GM19397 (cell line): Measurements from ENCODE around the gene GDPD3.

Experiments
- ATAC-seq: cut with Tn5 transposase; IDR thresholded peaks from one replicate; pipeline ENCODE4 v1.9.1; 2021; ENCODE audit warnings: mild to moderate bottlenecking, moderate library complexity; ENCODE audit not compliant: unreplicated experiment

Gene GDPD3

DNA sequence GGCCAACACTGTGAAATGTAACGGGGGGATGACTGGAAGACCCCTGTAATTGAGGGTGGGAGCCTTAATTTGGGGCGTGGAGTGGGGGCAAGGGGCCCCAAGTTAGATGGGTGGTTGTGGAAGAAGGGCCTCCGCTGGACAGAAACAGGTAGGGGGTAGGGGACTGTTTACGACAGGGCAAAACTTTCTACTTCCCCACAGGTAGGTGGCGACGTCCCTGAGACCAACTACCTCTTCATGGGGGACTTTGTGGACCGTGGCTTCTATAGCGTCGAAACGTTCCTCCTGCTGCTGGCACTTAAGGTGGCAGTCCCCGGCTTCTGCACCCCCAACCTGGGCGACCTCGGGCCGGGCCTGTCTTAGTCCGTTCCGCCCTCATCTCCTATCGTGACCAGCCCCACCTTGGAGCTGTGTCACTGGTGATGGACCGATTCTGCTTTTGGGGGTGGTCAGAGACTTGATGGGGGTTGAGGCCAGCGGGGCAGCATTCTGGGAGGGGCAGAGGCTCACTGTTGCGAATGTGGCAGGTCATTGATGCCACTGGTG, 30.7 kb downstream of the GDPD3 start:
- ATAC-seq, result no peak

- no peak for ATAC-seq
Observed at GRCh38 chr16:30079480-30079879, 33.9 kb downstream of the GDPD3 start.

GRCh38 chr16:30078744-30079143, 34.6 kb downstream of the GDPD3 start:
- no peak for ATAC-seq

- ATAC-seq, result no peak
Observed at GRCh38 chr16:30077656-30078055, 35.7 kb downstream of the GDPD3 start.

GRCh38 chr16:30076276-30076791, 37.0 kb downstream of the GDPD3 start:
- ATAC-seq, result peak; percentile 33

DNA sequence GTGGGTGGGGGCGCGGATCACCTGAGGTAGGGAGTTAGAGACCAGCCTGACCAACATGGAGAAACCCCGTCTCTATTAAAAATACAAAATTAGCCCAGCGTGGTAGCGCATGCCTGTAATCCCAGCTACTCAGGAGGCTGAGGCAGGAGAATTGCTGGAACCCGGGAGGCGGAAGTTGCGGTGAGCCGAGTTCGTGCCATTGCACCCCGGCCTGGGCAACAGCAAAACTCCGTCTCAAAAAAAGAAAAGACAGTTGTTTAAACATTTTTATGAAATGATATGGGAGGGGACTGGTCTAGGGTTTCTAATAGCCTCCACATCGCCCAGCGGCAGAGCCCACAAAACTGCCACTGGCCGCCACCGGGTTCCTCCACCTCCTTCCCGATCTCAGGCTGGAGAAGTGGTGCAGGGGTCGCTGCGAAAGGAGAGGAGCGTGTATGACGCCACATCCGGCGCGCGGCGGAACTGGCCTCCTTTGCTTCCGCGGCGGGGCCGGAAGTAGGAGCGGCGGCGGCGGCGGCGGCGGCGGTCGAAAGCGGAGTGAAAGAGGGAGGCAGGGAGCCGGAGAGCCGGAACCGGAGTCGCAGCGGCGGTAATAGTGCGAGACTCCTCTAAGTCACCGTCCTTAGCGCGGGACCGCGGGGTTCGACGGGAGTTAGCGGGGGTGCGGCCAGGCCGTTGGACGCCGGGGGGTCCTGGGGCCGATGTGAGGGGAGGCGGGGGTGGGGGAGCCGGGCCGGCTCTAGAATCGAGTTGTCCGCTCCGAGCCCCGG, 37.6 kb downstream of the GDPD3 start, which contains the start of gene PPP4C:
Gene PPP4C, plus strand, starts transcription at position 492 of the 773 bp plus-strand sequence. CDS start 384 bp downstream, outside the sequence.
- ATAC-seq, result peak; percentile 82

DNA sequence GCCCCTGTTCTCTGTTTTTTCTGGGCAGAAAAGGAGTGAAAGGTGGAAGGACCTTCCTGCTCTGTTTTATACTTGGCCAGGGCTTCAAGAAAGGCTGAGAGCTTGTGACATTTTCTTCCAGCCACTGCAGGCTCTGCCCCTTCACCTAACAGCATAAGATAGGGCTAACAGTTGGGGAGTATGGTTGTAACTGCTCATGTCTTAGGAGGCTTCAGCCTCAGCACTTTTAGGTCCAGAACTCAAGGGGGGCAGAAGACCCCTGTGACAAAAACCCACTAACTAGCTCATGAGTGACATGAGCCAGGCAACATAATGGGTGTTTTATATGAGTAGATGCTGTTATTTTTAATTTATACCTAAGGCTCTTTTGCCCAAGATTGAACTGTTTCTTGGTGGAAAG, 42.8 kb downstream of the GDPD3 start:
- no peak for ATAC-seq

DNA sequence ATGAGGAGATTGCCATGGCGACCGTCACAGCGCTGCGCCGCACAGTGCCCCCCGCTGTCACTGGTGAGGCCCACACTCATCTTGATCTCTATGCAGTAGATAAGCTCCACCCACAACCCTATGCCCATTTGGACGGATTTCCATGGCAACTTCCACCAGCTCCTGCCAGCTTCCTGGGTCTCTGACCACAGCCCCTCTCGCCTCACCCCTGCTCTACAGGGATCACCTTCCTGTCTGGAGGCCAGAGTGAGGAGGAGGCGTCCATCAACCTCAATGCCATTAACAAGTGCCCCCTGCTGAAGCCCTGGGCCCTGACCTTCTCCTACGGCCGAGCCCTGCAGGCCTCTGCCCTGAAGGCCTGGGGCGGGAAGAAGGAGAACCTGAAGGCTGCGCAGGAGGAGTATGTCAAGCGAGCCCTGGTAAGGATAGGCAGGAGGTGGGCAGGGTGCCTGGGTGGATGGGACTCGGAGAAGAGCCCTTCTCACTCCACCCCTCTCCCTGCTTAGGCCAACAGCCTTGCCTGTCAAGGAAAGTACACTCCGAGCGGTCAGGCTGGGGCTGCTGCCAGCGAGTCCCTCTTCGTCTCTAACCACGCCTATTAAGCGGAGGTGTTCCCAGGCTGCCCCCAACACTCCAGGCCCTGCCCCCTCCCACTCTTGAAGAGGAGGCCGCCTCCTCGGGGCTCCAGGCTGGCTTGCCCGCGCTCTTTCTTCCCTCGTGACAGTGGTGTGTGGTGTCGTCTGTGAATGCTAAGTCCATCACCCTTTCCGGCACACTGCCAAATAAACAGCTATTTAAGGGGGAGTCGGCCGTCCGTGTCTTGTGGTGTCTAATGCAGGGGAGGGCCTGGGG, 43.5 kb downstream of the GDPD3 start:
- no peak for ATAC-seq

GRCh38 chr16:30068750-30069610, 44.4 kb downstream of the GDPD3 start:
- ATAC-seq, result no peak

GRCh38 chr16:30068333-30068732, 45.0 kb downstream of the GDPD3 start:
- ATAC-seq, result no peak

DNA sequence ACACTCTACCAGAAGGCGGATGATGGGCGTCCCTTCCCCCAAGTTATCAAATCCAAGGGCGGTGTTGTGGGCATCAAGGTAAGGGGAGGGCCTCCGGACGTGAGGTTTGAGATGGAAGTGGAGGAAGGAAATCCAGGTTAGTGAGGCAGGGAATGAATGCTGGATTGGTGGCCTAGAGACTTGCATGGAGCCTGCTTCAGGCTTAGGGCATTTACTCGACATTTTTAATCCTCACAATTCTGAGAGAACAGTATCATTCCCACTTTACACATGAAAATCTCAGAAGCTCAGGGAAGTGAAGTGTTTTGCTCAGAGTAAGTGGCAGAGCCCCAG, 45.8 kb downstream of the GDPD3 start:
- ATAC-seq, result no peak

- ATAC-seq, result no peak
Observed at GRCh38 chr16:30066761-30067583, 46.4 kb downstream of the GDPD3 start.

GRCh38 chr16:30065943-30066760, 47.2 kb downstream of the GDPD3 start:
- peak; percentile 1 for ATAC-seq

- peak; percentile 77 for ATAC-seq
Observed at GRCh38 chr16:30065102-30065942, 48.0 kb downstream of the GDPD3 start, which contains the start of gene ALDOA. TSS of gene ALDOA (plus strand) at chr16:30065760. CDS start at chr16:30066898, 1,138 bp downstream.

DNA sequence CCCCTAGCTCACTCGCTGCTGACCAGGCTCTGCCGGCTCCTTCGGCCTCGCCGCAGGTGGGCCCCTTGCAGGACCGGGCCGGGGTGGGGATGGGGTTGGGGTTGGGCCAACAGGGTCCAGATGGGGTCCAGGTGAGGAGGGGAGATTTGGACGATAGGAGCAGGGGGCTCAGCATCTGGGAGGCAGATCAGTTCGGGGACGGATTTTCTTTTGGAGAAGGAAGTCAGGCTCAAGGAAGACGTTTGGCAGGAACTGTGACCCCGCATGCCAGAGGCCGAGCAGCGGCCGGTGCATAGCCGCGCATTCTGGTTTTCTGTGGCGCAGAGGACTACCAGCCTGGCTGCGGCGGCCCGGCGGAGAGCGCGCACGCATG, 48.6 kb downstream of the GDPD3 start:
- ATAC-seq, result peak; percentile 2

DNA sequence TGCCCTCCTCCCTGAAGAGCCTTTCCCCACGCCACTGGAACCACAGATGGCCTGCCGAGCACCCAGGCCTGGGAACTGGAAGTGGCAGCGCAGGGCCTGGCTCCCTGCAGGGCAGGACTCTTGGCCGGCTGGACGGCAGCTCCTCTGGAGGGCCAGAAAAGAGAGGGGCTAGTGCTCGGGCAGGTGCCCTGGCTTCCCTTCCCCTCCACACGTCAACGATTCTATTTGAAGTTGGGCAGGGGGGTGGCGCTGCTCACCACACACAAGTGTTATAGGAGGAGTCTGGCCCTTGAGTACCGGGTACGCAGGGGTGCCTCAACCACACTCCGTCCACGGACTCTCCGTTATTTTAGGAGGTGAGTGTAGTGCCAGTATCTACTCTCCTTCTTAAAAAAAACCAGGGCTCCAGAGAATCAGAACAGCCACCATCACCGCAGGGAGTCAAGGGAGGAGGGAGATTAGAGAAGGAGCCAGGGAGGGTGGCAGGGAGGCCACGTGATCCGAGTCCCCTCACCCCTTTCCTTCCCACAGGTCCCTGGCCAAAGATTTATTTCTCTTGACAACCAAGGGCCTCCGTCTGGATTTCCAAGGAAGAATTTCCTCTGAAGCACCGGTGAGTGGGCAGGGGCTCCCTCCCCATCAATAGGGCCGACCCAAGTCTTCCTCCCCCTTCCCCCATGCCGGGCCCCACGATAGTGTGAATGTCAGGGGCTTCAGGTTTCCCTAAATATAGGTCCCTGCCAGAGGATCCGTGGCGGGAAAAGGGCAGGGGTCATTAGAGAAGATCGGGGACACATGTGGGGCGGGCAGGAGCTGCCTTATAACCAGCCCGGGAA, 49.2 kb downstream of the GDPD3 start:
- ATAC-seq, result no peak

- ATAC-seq, result no peak
Observed at GRCh38 chr16:30063278-30063892, 50.0 kb downstream of the GDPD3 start.
